HG03280 (cell line): Measurements from ENCODE around the gene CFAP119.

Experiments used
- ATAC-seq: cut with Tn5 transposase; IDR thresholded peaks from one replicate; pipeline ENCODE4 v1.9.1; 2021; ENCODE audit warnings: mild to moderate bottlenecking, moderate library complexity; ENCODE audit not compliant: unreplicated experiment

Gene CFAP119

GRCh38 chr16:30762991-30763725, 1.3 kb upstream of the CFAP119 start:
- no peak for ATAC-seq

GRCh38 chr16:30761427-30761927, 385 bp downstream of the CFAP119 start:
- ATAC-seq = peak; percentile 36

- ATAC-seq = no peak
These were observed 1.1 kb downstream of the CFAP119 start for GRCh38 chr16:30760577-30761426.

- ATAC-seq = no peak
These were observed 1.8 kb downstream of the CFAP119 start for GRCh38 chr16:30760001-30760559.

GRCh38 chr16:30758988-30759491, 2.8 kb downstream of the CFAP119 start:
- no peak for ATAC-seq

- no peak for ATAC-seq
These were observed 4.5 kb downstream of the CFAP119 start for GRCh38 chr16:30757316-30757715.

GRCh38 chr16:30756781-30757100, 5.1 kb downstream of the CFAP119 start:
- ATAC-seq = no peak

GRCh38 chr16:30755955-30756780, 5.7 kb downstream of the CFAP119 start:
- no peak for ATAC-seq

- no peak for ATAC-seq
These were observed 8.3 kb downstream of the CFAP119 start for GRCh38 chr16:30753596-30753995.

GRCh38 chr16:30750876-30751465, 10.9 kb downstream of the CFAP119 start:
- ATAC-seq = no peak

GRCh38 chr16:30750201-30750600, 11.7 kb downstream of the CFAP119 start:
- ATAC-seq = no peak

- ATAC-seq = no peak
These were observed 13.0 kb downstream of the CFAP119 start for GRCh38 chr16:30748634-30749445.

- peak; percentile 98 for ATAC-seq
These were observed 13.8 kb downstream of the CFAP119 start, which contains the start of gene PHKG2 for GRCh38 chr16:30747799-30748633. PHKG2 (plus strand) TSS chr16:30748425; CDS start chr16:30748821, 396 bp downstream.

GRCh38 chr16:30747331-30747730, 14.5 kb downstream of the CFAP119 start:
- no peak for ATAC-seq

- no peak for ATAC-seq
These were observed 15.2 kb downstream of the CFAP119 start for GRCh38 chr16:30746638-30747175.

GRCh38 chr16:30745082-30745481, 16.8 kb downstream of the CFAP119 start:
- no peak for ATAC-seq

GRCh38 chr16:30744183-30744582, 17.7 kb downstream of the CFAP119 start:
- ATAC-seq = no peak

- ATAC-seq = no peak
These were observed 18.1 kb downstream of the CFAP119 start for GRCh38 chr16:30743716-30744115.
